HL-60 (cell line): Measurements from ENCODE around the gene HOXB1.

ENCODE experiments used
- DNase-seq, 2 experiments: peaks; one replicate each; pipeline ENCODE4 v3.0.0-alpha.2; 2010 to 2020; ENCODE audit warnings: low read depth in 1 of 2, low spot score in 1 of 2
- H3K27ac ChIP-seq: fragments of 250-450 bp; sonication (Bioruptor Pico); replicated peaks from 2 replicates; pipeline ENCODE4 v1.5.1; 2020; ENCODE audit warnings: mild to moderate bottlenecking, moderate library complexity
- H3K27me3 ChIP-seq: fragments of 250-450 bp; sonication (Bioruptor Pico); 2 replicates; pipeline ENCODE4 v1.5.1; 2021; ENCODE audit warnings: mild to moderate bottlenecking, moderate library complexity; ENCODE audit not compliant: insufficient read depth, poor library complexity, severe bottlenecking
- H3K4me3 ChIP-seq: replicated peaks from 2 replicates; pipeline ENCODE4 v1.5.1; 2011; ENCODE audit warnings: mild to moderate bottlenecking, control low read depth, low read length; ENCODE audit not compliant: insufficient read depth
- CTCF ChIP-seq: IDR thresholded peaks from one replicate; pipeline ENCODE4 v1.5.1; 2011; ENCODE audit warnings: low read length, control low read depth, inconsistent platforms; ENCODE audit not compliant: insufficient read depth
- GABPA ChIP-seq: IDR thresholded peaks from 2 replicates; pipeline ENCODE4 v1.6.1; 2012; ENCODE audit warnings: low read depth
- POLR2AphosphoS5 ChIP-seq: IDR thresholded peaks from 2 replicates; pipeline ENCODE4 v1.6.1; 2012; ENCODE audit warnings: low read depth
- REST ChIP-seq: IDR thresholded peaks from 2 replicates; pipeline ENCODE4 v1.6.1; 2012; ENCODE audit warnings: low read depth; ENCODE audit not compliant: insufficient replicate concordance
- SPI1 ChIP-seq: IDR thresholded peaks from 2 replicates; pipeline ENCODE4 v1.6.1; 2012; ENCODE audit warnings: low read depth, mild to moderate bottlenecking, borderline replicate concordance

The HOXB1 gene

GRCh38 chr17:48546137-48546923 lies 15.5 kb upstream of the HOXB1 start:
- peaks cover 65% of the 10 kb centered on the region for H3K27me3 ChIP-seq
- TF ChIP-seq CTCF, result no peak
- no peak for TF ChIP-seq REST
- no peak for TF ChIP-seq GABPA
- no peak for TF ChIP-seq POLR2AphosphoS5
- no peak for TF ChIP-seq SPI1
- no peak overlapping the region for H3K27ac ChIP-seq
- DNase-seq, result no peak
- H3K4me3 ChIP-seq, result no peak overlapping the region

GRCh38 chr17:48545539-48545938 lies 14.7 kb upstream of the HOXB1 start:
- H3K4me3 ChIP-seq, result no peak overlapping the region
- no peak for DNase-seq

More at GRCh38 chr17:48545539-48545938, 14.7 kb upstream of the HOXB1 start:
- H3K27ac ChIP-seq, result no peak overlapping the region
- H3K27me3 ChIP-seq, result peaks cover 72% of the 10 kb centered on the region
- TF ChIP-seq CTCF (no peak), SPI1 (no peak), REST (no peak), GABPA (no peak), POLR2AphosphoS5 (no peak)
